Measurements from ENCODE around the gene MTMR3. TPM values are rescaled to one million over a fixed set of nuclear protein-coding genes. Genes with fewer than 3 reads are reported as not detected.
A peak's percentile ranks its signal among the peaks of the same experiment; 100 is the strongest.

The MTMR3 gene
- total RNA-seq, 3 donors from 2014 or later = 57.0 to 90.0 (median 67.2) TPM

- H3K36me3 ChIP-seq = no peaks in the 10 kb centered on the region
- H3K4me3 ChIP-seq = no peak overlapping the region
- intact Hi-C loops (cut with DNase I; ENCODE audit: low total_unique reads) = no loop called here
- H3K27me3 ChIP-seq = no peaks in the 10 kb centered on the region
- no peaks in the 10 kb centered on the region for H3K9me3 ChIP-seq
- no peaks in the 10 kb centered on the region for H3K4me1 ChIP-seq
- H3K27ac ChIP-seq = peak overlapping the region; percentile 81 to 82
- DNase-seq (ENCODE audit: low spot score in 2 of 2) = peak in 1 of 2 donors; percentile 53
- TF ChIP-seq, protein P1, sequence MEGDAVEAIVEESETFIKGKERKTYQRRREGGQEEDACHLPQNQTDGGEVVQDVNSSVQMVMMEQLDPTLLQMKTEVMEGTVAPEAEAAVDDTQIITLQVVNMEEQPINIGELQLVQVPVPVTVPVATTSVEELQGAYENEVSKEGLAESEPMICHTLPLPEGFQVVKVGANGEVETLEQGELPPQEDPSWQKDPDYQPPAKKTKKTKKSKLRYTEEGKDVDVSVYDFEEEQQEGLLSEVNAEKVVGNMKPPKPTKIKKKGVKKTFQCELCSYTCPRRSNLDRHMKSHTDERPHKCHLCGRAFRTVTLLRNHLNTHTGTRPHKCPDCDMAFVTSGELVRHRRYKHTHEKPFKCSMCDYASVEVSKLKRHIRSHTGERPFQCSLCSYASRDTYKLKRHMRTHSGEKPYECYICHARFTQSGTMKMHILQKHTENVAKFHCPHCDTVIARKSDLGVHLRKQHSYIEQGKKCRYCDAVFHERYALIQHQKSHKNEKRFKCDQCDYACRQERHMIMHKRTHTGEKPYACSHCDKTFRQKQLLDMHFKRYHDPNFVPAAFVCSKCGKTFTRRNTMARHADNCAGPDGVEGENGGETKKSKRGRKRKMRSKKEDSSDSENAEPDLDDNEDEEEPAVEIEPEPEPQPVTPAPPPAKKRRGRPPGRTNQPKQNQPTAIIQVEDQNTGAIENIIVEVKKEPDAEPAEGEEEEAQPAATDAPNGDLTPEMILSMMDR (IDR thresholded peaks at IDR 0.05) = no peak
- TF ChIP-seq POLR2AphosphoS5 (IDR thresholded peaks at IDR 0.05) = peak in 1 of 3 donors; percentile 62
These were observed 161.4 kb downstream of the MTMR3 start for GRCh38 chr22:30044369-30044768.

GRCh38 chr22:30044881-30045493 lies 162.0 kb downstream of the MTMR3 start:
- no peak for DNase-seq (ENCODE audit: low spot score in 2 of 2)
- intact Hi-C loops (cut with DNase I; ENCODE audit: low total_unique reads) = no loop called here
- H3K4me3 ChIP-seq = no peak overlapping the region
- H3K36me3 ChIP-seq = no peaks in the 10 kb centered on the region
- H3K4me1 ChIP-seq = no peaks in the 10 kb centered on the region
- TF ChIP-seq POLR2A (IDR thresholded peaks at IDR 0.05) (no peak), POLR2AphosphoS5 (IDR thresholded peaks at IDR 0.05) (no peak)
- TF ChIP-seq, protein P1 (IDR thresholded peaks at IDR 0.05) = no peak
- no peaks in the 10 kb centered on the region for H3K9me3 ChIP-seq
- H3K27me3 ChIP-seq = no peaks in the 10 kb centered on the region
- H3K27ac ChIP-seq = peak overlapping the region; percentile 81 to 82

GRCh38 chr22:30045494-30045887 lies 162.5 kb downstream of the MTMR3 start:
- TF ChIP-seq POLR2AphosphoS5 (IDR thresholded peaks at IDR 0.05) (no peak), POLR2A (IDR thresholded peaks at IDR 0.05) (no peak)
- TF ChIP-seq, protein P1 (IDR thresholded peaks at IDR 0.05) = no peak

GRCh38 chr22:30045901-30046715 lies 163.1 kb downstream of the MTMR3 start:
- DNase-seq (ENCODE audit: low spot score in 2 of 2) = no peak
- intact Hi-C loops (cut with DNase I; ENCODE audit: low total_unique reads) = no loop called here
- TF ChIP-seq POLR2AphosphoS5 (IDR thresholded peaks at IDR 0.05) = no peak
- TF ChIP-seq, protein P1 (IDR thresholded peaks at IDR 0.05) = no peak
- no peak for TF ChIP-seq POLR2A (IDR thresholded peaks at IDR 0.05)
- no peaks in the 10 kb centered on the region for H3K9me3 ChIP-seq
- peak overlapping the region; percentile 19 to 81 for H3K27ac ChIP-seq
- H3K4me1 ChIP-seq = no peaks in the 10 kb centered on the region
- H3K4me3 ChIP-seq = no peak overlapping the region
- no peaks in the 10 kb centered on the region for H3K36me3 ChIP-seq
- H3K27me3 ChIP-seq = no peaks in the 10 kb centered on the region

More at GRCh38 chr22:30045494-30045887, 162.5 kb downstream of the MTMR3 start:
- Histone ChIP-seq H3K4me1 (no peaks in the 10 kb centered on the region), H3K27ac (peak overlapping the region; percentile 81 to 82), H3K36me3 (no peaks in the 10 kb centered on the region), H3K27me3 (no peaks in the 10 kb centered on the region), H3K9me3 (no peaks in the 10 kb centered on the region), H3K4me3 (no peak overlapping the region)
- intact Hi-C loops (cut with DNase I; ENCODE audit: low total_unique reads) = no loop called here
- DNase-seq (ENCODE audit: low spot score in 2 of 2) = no peak

DNA sequence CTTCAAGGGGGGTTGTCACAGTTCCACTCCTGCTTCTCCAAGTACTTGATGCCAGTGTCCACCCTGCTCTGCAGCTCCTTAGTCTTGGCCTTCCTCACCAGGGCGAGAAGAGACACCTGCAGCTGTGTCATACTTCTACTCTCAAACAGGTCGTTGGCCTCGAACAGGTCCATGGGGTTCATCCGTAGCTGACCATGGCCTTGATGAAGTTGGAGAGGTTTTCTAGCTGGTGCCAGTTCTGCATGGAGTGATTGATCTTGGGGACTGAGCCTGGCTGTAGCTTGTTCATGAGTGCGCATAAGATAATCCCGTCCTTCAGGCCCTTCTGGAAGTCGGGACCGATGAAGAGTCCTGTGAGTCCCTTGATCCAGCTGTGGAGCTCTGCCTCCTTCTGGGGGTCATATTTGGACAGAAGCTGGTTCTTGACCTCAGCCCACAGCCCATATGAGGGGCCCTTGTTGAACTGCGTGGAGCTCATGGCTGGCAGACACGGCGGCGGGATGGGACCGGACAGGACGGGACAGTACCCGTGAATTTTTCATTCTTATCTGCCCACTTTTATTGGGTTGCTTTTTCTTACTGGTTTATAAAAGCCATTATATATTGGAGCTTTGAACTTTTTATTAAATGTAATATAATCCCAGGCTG lies 163.9 kb downstream of the MTMR3 start:
- Histone ChIP-seq H3K27me3 (no peaks in the 10 kb centered on the region), H3K9me3 (no peaks in the 10 kb centered on the region), H3K27ac (no peak overlapping the region), H3K36me3 (no peaks in the 10 kb centered on the region), H3K4me3 (no peak overlapping the region), H3K4me1 (no peaks in the 10 kb centered on the region)
- no peak for DNase-seq (ENCODE audit: low spot score in 2 of 2)
- intact Hi-C loops (cut with DNase I; ENCODE audit: low total_unique reads) = no loop called here
- TF ChIP-seq POLR2A (IDR thresholded peaks at IDR 0.05) = no peak
- no peak for TF ChIP-seq POLR2AphosphoS5 (IDR thresholded peaks at IDR 0.05)
- TF ChIP-seq, protein P1 (IDR thresholded peaks at IDR 0.05) = no peak

Measured in breast epithelium (tissue), 4 donors.